Spinal cord (tissue), 10 donors: Measurements from ENCODE around the gene ZNF100. TPM values are rescaled to one million over a fixed set of nuclear protein-coding genes. Genes with fewer than 3 reads are reported as not detected.
"Not testable (repeated sequence)": the region's sequence is repeated elsewhere in the genome, so short reads cannot be mapped to it uniquely, and the experiment has no call there.

Experiments
- DNase-seq, 6 donors: peaks; one replicate each; pipeline versions ENCODE4 v3.0.0 to v3.0.0-alpha.2; 2013 to 2015; ENCODE audit warnings: low spot score in 6 of 6, low read depth in 4 of 6
- H3K27ac ChIP-seq: one replicate; pipeline ENCODE4 v1.5.1; 2013; ENCODE audit warnings: low read depth, low read length, control low read depth
- H3K27me3 ChIP-seq: one replicate; pipeline ENCODE4 v1.6.1; 2013; ENCODE audit warnings: low read length; ENCODE audit not compliant: control insufficient read depth, insufficient read depth
- H3K36me3 ChIP-seq: one replicate; pipeline ENCODE4 v1.6.1; 2013; ENCODE audit warnings: low read length; ENCODE audit not compliant: control insufficient read depth, insufficient read depth
- H3K4me1 ChIP-seq: one replicate; pipeline ENCODE4 v1.6.1; 2013; ENCODE audit warnings: low read length; ENCODE audit not compliant: control insufficient read depth, insufficient read depth
- H3K4me3 ChIP-seq: one replicate; pipeline ENCODE4 v1.5.1; 2013; ENCODE audit warnings: low read depth, low read length, control low read depth
- H3K9me3 ChIP-seq: one replicate; pipeline ENCODE4 v1.6.1; 2013; ENCODE audit warnings: low read length; ENCODE audit not compliant: control insufficient read depth, insufficient read depth
- WGBS: methylation state at CpG from one replicate; pipeline ENCODE4 v1.1.5; 2013; ENCODE audit warnings: missing lambda C conversion rate; ENCODE audit not compliant: insufficient coverage; 5-methylcytosine and 5-hydroxymethylcytosine counted together
- polyA plus RNA-seq, 2 donors: library from polyadenylated mRNA; unstranded; fragments of 120-200 nt; gene quantifications; one replicate each; pipeline ENCODE4 v1.2.1, GENCODE V29; 2013; ENCODE audit not compliant: insufficient read length in 2 of 2
- total RNA-seq, 2 donors: library from RNA; depleted of rRNA in 1 of 2; stranded (reverse); fragments of 120-200 nt in 1 of 2; fragments of >200 nt in 1 of 2; gene quantifications; one replicate each; pipeline versions ENCODE4 v1.2.3 to v1.2.4, GENCODE V29; 2013 to 2014
- donor health status: healthy.

Gene ZNF100
- total and polyA plus RNA-seq, 4 donors, result 9.1 to 20.5 (median 14.3) TPM

- Histone ChIP-seq H3K4me1 (no peaks in the 10 kb centered on the region), H3K27me3 (no peaks in the 10 kb centered on the region), H3K9me3 (no peaks in the 10 kb centered on the region), H3K27ac (no peak overlapping the region), H3K36me3 (peaks cover 15% of the 10 kb centered on the region), H3K4me3 (no peak overlapping the region)
- DNase-seq, result no peak
- WGBS, result 100% methylated on average over 1 of the region's 3 CpGs
Observed at GRCh38 chr19:21758296-21758695, 9.1 kb downstream of the ZNF100 start.

- peaks cover 19% of the 10 kb centered on the region for H3K36me3 ChIP-seq
- not testable (repeated sequence) for H3K27me3 ChIP-seq, H3K4me1 ChIP-seq, H3K9me3 ChIP-seq, H3K27ac ChIP-seq, DNase-seq, H3K4me3 ChIP-seq
Observed at GRCh38 chr19:21755555-21755954, 11.8 kb downstream of the ZNF100 start.

GRCh38 chr19:21751384-21751783, 16.0 kb downstream of the ZNF100 start:
- H3K4me1 ChIP-seq, result no peaks in the 10 kb centered on the region
- H3K27ac ChIP-seq, result no peak overlapping the region
- DNase-seq, result no peak
- 80% methylated on average over 1 of the region's 3 CpGs for WGBS
- H3K36me3 ChIP-seq, result peaks cover 18% of the 10 kb centered on the region
- no peaks in the 10 kb centered on the region for H3K27me3 ChIP-seq
- no peak overlapping the region for H3K4me3 ChIP-seq
- no peaks in the 10 kb centered on the region for H3K9me3 ChIP-seq

- peaks cover 18% of the 10 kb centered on the region for H3K36me3 ChIP-seq
- H3K9me3 ChIP-seq, result no peaks in the 10 kb centered on the region
- H3K4me3 ChIP-seq, result no peak overlapping the region
- H3K27me3 ChIP-seq, result no peaks in the 10 kb centered on the region
- no peaks in the 10 kb centered on the region for H3K4me1 ChIP-seq
- WGBS, result over 99% methylated on average over 40 of the region's 40 CpGs
- DNase-seq, result no peak
- H3K27ac ChIP-seq, result no peak overlapping the region
Observed at GRCh38 chr19:21750586-21751128, 16.7 kb downstream of the ZNF100 start.

- H3K36me3 ChIP-seq, result peaks cover 18% of the 10 kb centered on the region
- H3K27me3 ChIP-seq, result no peaks in the 10 kb centered on the region
- no CpG with 5 or more reads among the region's 4 CpGs for WGBS
- H3K27ac ChIP-seq, result no peak overlapping the region
- no peak overlapping the region for H3K4me3 ChIP-seq
- no peak for DNase-seq
- H3K9me3 ChIP-seq, result no peaks in the 10 kb centered on the region
- no peaks in the 10 kb centered on the region for H3K4me1 ChIP-seq
Observed at GRCh38 chr19:21749090-21749489, 18.3 kb downstream of the ZNF100 start.

- peaks cover 17% of the 10 kb centered on the region for H3K36me3 ChIP-seq
- no CpG with 5 or more reads among the region's 1 CpG for WGBS
- H3K4me3 ChIP-seq, result no peak overlapping the region
- H3K9me3 ChIP-seq, result no peaks in the 10 kb centered on the region
- DNase-seq, result no peak
- H3K27ac ChIP-seq, result no peak overlapping the region
- H3K27me3 ChIP-seq, result no peaks in the 10 kb centered on the region
- H3K4me1 ChIP-seq, result no peaks in the 10 kb centered on the region
Observed at GRCh38 chr19:21748088-21748487, 19.3 kb downstream of the ZNF100 start.

GRCh38 chr19:21740559-21740958, 26.8 kb downstream of the ZNF100 start:
- no peaks in the 10 kb centered on the region for H3K9me3 ChIP-seq
- peaks cover 15% of the 10 kb centered on the region for H3K36me3 ChIP-seq
- 100% methylated on average over 1 of the region's 4 CpGs for WGBS
- H3K27me3 ChIP-seq, result no peaks in the 10 kb centered on the region
- DNase-seq, result no peak
- H3K4me1 ChIP-seq, result no peaks in the 10 kb centered on the region
- H3K4me3 ChIP-seq, result no peak overlapping the region
- no peak overlapping the region for H3K27ac ChIP-seq

GRCh38 chr19:21726942-21727747, 40.2 kb downstream of the ZNF100 start:
- not testable (repeated sequence) for H3K4me1 ChIP-seq, H3K9me3 ChIP-seq, H3K36me3 ChIP-seq, H3K27me3 ChIP-seq, H3K4me3 ChIP-seq, DNase-seq, H3K27ac ChIP-seq
- 100% methylated on average over 1 of the region's 5 CpGs for WGBS

GRCh38 chr19:21713761-21714160, 53.6 kb downstream of the ZNF100 start:
- Histone ChIP-seq H3K9me3 (peaks cover 2% of the 10 kb centered on the region), H3K27ac (no peak overlapping the region), H3K27me3 (no peaks in the 10 kb centered on the region), H3K36me3 (no peaks in the 10 kb centered on the region), H3K4me1 (no peaks in the 10 kb centered on the region), H3K4me3 (no peak overlapping the region)
- 87% methylated on average over 2 of the region's 4 CpGs for whole genome bisulfite sequencing
- no peak for DNase-seq

GRCh38 chr19:21709464-21709863, 57.9 kb downstream of the ZNF100 start:
- WGBS, result 94% methylated on average over 24 of the region's 24 CpGs
- Histone ChIP-seq H3K4me3 (no peak overlapping the region), H3K27ac (no peak overlapping the region), H3K4me1 (no peaks in the 10 kb centered on the region), H3K36me3 (no peaks in the 10 kb centered on the region), H3K9me3 (no peaks in the 10 kb centered on the region), H3K27me3 (no peaks in the 10 kb centered on the region)
- no peak for DNase-seq
